H9 (cell line): ENCODE measurements around the gene EFNA1. TPM values are rescaled to one million over a fixed set of nuclear protein-coding genes. Genes with fewer than 3 reads are reported as not detected.

ENCODE experiments used
- DNase-seq: peaks from one replicate; pipeline ENCODE4 v3.0.0-alpha.2; 2017
- H2AFZ ChIP-seq: one replicate; pipeline ENCODE4 v1.6.1; 2013; ENCODE audit warnings: mild to moderate bottlenecking, low read length, control low read depth, moderate library complexity
- H2AK5ac ChIP-seq: 2 replicates; pipeline ENCODE4 v1.6.1; 2013; ENCODE audit warnings: low read length, control low read depth, mixed read lengths; ENCODE audit not compliant: insufficient read length
- H2BK120ac ChIP-seq: one replicate; pipeline ENCODE4 v1.6.1; 2013; ENCODE audit warnings: low read depth, mild to moderate bottlenecking, low read length, control low read depth, inconsistent platforms; ENCODE audit not compliant: poor library complexity, severe bottlenecking
- H2BK12ac ChIP-seq: 2 replicates; pipeline ENCODE4 v1.6.1; 2013; ENCODE audit warnings: low read length, control low read depth, mixed read lengths, low read depth; ENCODE audit not compliant: insufficient read length
- H2BK15ac ChIP-seq: 2 replicates; pipeline ENCODE4 v1.6.1; 2013; ENCODE audit warnings: low read depth, low read length, control low read depth
- H2BK20ac ChIP-seq: one replicate; pipeline ENCODE4 v1.6.1; 2013; ENCODE audit warnings: low read depth, mild to moderate bottlenecking, low read length, control low read depth, inconsistent platforms; ENCODE audit not compliant: poor library complexity, severe bottlenecking
- H2BK5ac ChIP-seq: 2 replicates; pipeline ENCODE4 v1.6.1; 2013; ENCODE audit warnings: low read length, control low read depth, mixed read lengths; ENCODE audit not compliant: insufficient read length
- H3K14ac ChIP-seq: 2 replicates; pipeline ENCODE4 v1.6.1; 2013; ENCODE audit warnings: low read length, control low read depth; ENCODE audit not compliant: insufficient read depth
- H3K18ac ChIP-seq: 2 replicates; pipeline ENCODE4 v1.6.1; 2013; ENCODE audit warnings: low read depth, mild to moderate bottlenecking, mixed read lengths, low read length, control low read depth; ENCODE audit not compliant: insufficient read length
- H3K23ac ChIP-seq: 2 replicates; pipeline ENCODE4 v1.6.1; 2013; ENCODE audit warnings: low read length, control low read depth, mixed read lengths, low read depth; ENCODE audit not compliant: insufficient read length
- H3K23me2 ChIP-seq: 2 replicates; pipeline ENCODE4 v1.6.1; 2013; ENCODE audit warnings: low read depth, mild to moderate bottlenecking, mixed read lengths, low read length, control low read depth; ENCODE audit not compliant: insufficient read length, poor library complexity, severe bottlenecking
- H3K27ac ChIP-seq: 2 replicates; pipeline ENCODE4 v1.5.1; 2013; ENCODE audit warnings: low read length, control low read depth, mixed read lengths, low read depth; ENCODE audit not compliant: insufficient read length
- H3K27me3 ChIP-seq: 2 replicates; pipeline ENCODE4 v1.6.1; 2013; ENCODE audit warnings: low read length, control low read depth, inconsistent platforms; ENCODE audit not compliant: insufficient read depth
- H3K4ac ChIP-seq: 2 replicates; pipeline ENCODE4 v1.6.1; 2013; ENCODE audit warnings: low read depth, mild to moderate bottlenecking, control low read depth, inconsistent platforms, low read length, moderate library complexity
- H3K4me1 ChIP-seq: 2 replicates; pipeline ENCODE4 v1.6.1; 2013; ENCODE audit warnings: low read length, control low read depth, inconsistent platforms; ENCODE audit not compliant: insufficient read depth
- H3K4me2 ChIP-seq: 2 replicates; pipeline ENCODE4 v1.6.1; 2013; ENCODE audit warnings: low read length, control low read depth, mixed read lengths; ENCODE audit not compliant: insufficient read length, insufficient read depth
- H3K56ac ChIP-seq: 2 replicates; pipeline ENCODE4 v1.6.1; 2013; ENCODE audit warnings: low read depth, mild to moderate bottlenecking, mixed read lengths, low read length, control low read depth; ENCODE audit not compliant: insufficient read length
- H3K79me1 ChIP-seq: 2 replicates; pipeline ENCODE4 v1.6.1; 2013; ENCODE audit warnings: low read depth, mild to moderate bottlenecking, moderate library complexity, low read length, control low read depth, inconsistent platforms; ENCODE audit not compliant: insufficient read depth, poor library complexity, severe bottlenecking
- H3K79me2 ChIP-seq: 2 replicates; pipeline ENCODE4 v1.6.1; 2013; ENCODE audit warnings: low read length, control low read depth, inconsistent platforms; ENCODE audit not compliant: insufficient read depth
- H3K9ac ChIP-seq: 2 replicates; pipeline ENCODE4 v1.6.1; 2013; ENCODE audit warnings: low read length, control low read depth, mixed read lengths; ENCODE audit not compliant: insufficient read length; ENCODE audit errors: extremely low read depth
- H3K9me3 ChIP-seq: one replicate; pipeline ENCODE4 v1.6.1; 2013; ENCODE audit warnings: low read depth, low read length, inconsistent platforms; ENCODE audit not compliant: control insufficient read depth
- H3T11ph ChIP-seq: one replicate; pipeline ENCODE4 v1.6.1; 2013; ENCODE audit warnings: mild to moderate bottlenecking, low read length, control low read depth, inconsistent platforms
- H4K20me1 ChIP-seq: one replicate; pipeline ENCODE4 v1.6.1; 2013; ENCODE audit not compliant: control insufficient read depth, insufficient read length, insufficient read depth
- H4K5ac ChIP-seq: 2 replicates; pipeline ENCODE4 v1.6.1; 2013; ENCODE audit warnings: low read depth, mild to moderate bottlenecking, mixed read lengths, low read length, control low read depth; ENCODE audit not compliant: insufficient read length
- H4K8ac ChIP-seq: replicated peaks from 2 replicates; pipeline ENCODE4 v1.6.1; 2013; ENCODE audit warnings: low read length, control low read depth, mixed read lengths, low read depth; ENCODE audit not compliant: insufficient read length
- H4K91ac ChIP-seq: 2 replicates; pipeline ENCODE4 v1.6.1; 2013; ENCODE audit warnings: low read depth, mild to moderate bottlenecking, moderate library complexity, mixed read lengths, low read length, control low read depth; ENCODE audit not compliant: insufficient read length
- H3K27ac Mint-ChIP-seq, 3 experiments: 2 replicates in 2 of 3; 3 replicates in 1 of 3; pipeline ENCODE4 v1.8.0; 2020 to 2021; ENCODE audit warnings: mixed read lengths in 3 of 3, mild to moderate bottlenecking in 1 of 3, moderate library complexity in 1 of 3
- H3K27me3 Mint-ChIP-seq: 2 replicates; pipeline ENCODE4 v1.8.0; 2021; ENCODE audit warnings: low read depth, mild to moderate bottlenecking, moderate library complexity, mixed read lengths
- H3K36me3 Mint-ChIP-seq, 3 experiments: 2 replicates in 2 of 3; 3 replicates in 1 of 3; pipeline ENCODE4 v1.8.0; 2020 to 2021; ENCODE audit warnings: low read depth in 3 of 3, mixed read lengths in 3 of 3; ENCODE audit not compliant: insufficient read depth in 1 of 3
- H3K4me1 Mint-ChIP-seq, 2 experiments: 2 replicates each; pipeline ENCODE4 v1.8.0; 2020; ENCODE audit warnings: mixed read lengths in 2 of 2
- H3K4me3 Mint-ChIP-seq, 2 experiments: 2 replicates in 1 of 2; 3 replicates in 1 of 2; pipeline ENCODE4 v1.8.0; 2020 to 2021; ENCODE audit warnings: mild to moderate bottlenecking in 2 of 2, mixed read lengths in 2 of 2, moderate library complexity in 1 of 2
- H3K9me3 Mint-ChIP-seq, 2 experiments: 2 replicates in 1 of 2; 3 replicates in 1 of 2; pipeline ENCODE4 v1.8.0; 2020; ENCODE audit warnings: mild to moderate bottlenecking in 2 of 2, mixed read lengths in 2 of 2, moderate library complexity in 1 of 2
- WGBS: extraction: QIAGEN DNeasy Blood & Tissue Kit; methylation state at CpG from one replicate; pipeline ENCODE4 v1.1.7; 2013; ENCODE audit warnings: missing lambda C conversion rate, low lambda C conversion rate, mixed read lengths; ENCODE audit not compliant: insufficient read length; ENCODE audit errors: extremely low coverage; 5-methylcytosine and 5-hydroxymethylcytosine counted together
- total RNA-seq: library from RNA; stranded (reverse); gene quantifications from 2 replicates; pipeline ENCODE4 v1.2.1, GENCODE V29; 2021
- TF ChIP-seq, protein P1 (sequence below): fragments of 200-600 bp; sonication (generic); conservative IDR thresholded peaks from 3 replicates; pipeline ENCODE4 v1.8.0; 2021; ENCODE audit warnings: antibody characterized with exemption, mild to moderate bottlenecking

Gene EFNA1
- total RNA-seq, 1 experiment from 2014 or later = 1.4 TPM

- Histone ChIP-seq H3K56ac (no peak overlapping the region), H4K8ac (no peak overlapping the region), H3T11ph (no peak overlapping the region), H2BK120ac (no peak overlapping the region), H3K79me2 (no peaks in the 10 kb centered on the region), H2BK5ac (no peak overlapping the region), H3K4me2 (no peak overlapping the region), H3K27me3 (no peaks in the 10 kb centered on the region), H3K23ac (no peak overlapping the region), H4K20me1 (no peaks in the 10 kb centered on the region), H3K14ac (no peak overlapping the region), H2AK5ac (no peak overlapping the region), H4K5ac (no peak overlapping the region), H3K4me1 (no peaks in the 10 kb centered on the region), H3K18ac (no peak overlapping the region), H4K91ac (no peak overlapping the region), H3K4ac (no peak overlapping the region), H3K27ac (no peak overlapping the region), H3K23me2 (no peaks in the 10 kb centered on the region), H3K9me3 (no peaks in the 10 kb centered on the region), H2BK15ac (no peak overlapping the region), H3K79me1 (no peaks in the 10 kb centered on the region), H2AFZ (no peak overlapping the region), H2BK20ac (no peak overlapping the region), H2BK12ac (no peak overlapping the region), H3K9ac (no peak overlapping the region)
- no peak for DNase-seq
- Mint-ChIP-seq H3K27ac (no peak overlapping the region), H3K9me3 (no peaks in the 10 kb centered on the region), H3K4me1 (peaks cover 2 to 4% of the 10 kb centered on the region in 2 experiments; a peak in 1 of 4 replicates), H3K36me3 (no peaks in the 10 kb centered on the region), H3K4me3 (no peak overlapping the region), H3K27me3 (peaks cover 44% of the 10 kb centered on the region)
- WGBS = no CpG with 5 or more reads among the region's 5 CpGs
- TF ChIP-seq, protein P1, sequence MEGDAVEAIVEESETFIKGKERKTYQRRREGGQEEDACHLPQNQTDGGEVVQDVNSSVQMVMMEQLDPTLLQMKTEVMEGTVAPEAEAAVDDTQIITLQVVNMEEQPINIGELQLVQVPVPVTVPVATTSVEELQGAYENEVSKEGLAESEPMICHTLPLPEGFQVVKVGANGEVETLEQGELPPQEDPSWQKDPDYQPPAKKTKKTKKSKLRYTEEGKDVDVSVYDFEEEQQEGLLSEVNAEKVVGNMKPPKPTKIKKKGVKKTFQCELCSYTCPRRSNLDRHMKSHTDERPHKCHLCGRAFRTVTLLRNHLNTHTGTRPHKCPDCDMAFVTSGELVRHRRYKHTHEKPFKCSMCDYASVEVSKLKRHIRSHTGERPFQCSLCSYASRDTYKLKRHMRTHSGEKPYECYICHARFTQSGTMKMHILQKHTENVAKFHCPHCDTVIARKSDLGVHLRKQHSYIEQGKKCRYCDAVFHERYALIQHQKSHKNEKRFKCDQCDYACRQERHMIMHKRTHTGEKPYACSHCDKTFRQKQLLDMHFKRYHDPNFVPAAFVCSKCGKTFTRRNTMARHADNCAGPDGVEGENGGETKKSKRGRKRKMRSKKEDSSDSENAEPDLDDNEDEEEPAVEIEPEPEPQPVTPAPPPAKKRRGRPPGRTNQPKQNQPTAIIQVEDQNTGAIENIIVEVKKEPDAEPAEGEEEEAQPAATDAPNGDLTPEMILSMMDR = no peak
Observed at GRCh38 chr1:155108296-155108695, 19.4 kb upstream of the EFNA1 start.
